ENCODE measurements around the gene UNKL. TPM values are rescaled to one million over a fixed set of nuclear protein-coding genes. Genes with fewer than 3 reads are reported as not detected.

The UNKL gene
- total and polyA plus RNA-seq, 4 donors = 7.9 to 31.2 (median 16.9) TPM

DNA sequence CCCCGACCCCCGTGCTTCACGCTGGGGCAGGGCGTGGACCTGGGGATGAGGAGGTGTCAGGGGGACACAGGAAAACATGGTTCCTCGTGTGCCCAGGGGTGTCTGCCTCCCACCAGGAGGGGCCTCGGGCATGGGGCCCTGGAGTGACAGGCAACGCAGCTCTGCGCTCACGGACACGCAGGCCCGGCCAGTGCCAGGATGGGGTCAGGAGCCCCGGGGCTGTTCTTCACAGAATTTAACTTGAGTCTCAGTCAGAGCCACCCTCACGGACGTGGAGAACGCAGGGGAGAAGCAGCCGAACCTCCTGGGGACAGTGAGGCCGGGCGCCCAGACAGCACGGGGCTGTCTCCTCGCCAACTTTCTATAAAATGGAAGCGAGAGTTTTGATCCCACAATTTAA, 16.7 kb downstream of the UNKL start:
- H3K36me3 ChIP-seq (ENCODE audit: control insufficient read depth in 4 of 4, insufficient read depth in 4 of 4, low read length in 4 of 4) = peaks cover 0 to 52% (median 20%) of the 10 kb centered on the region in 4 donors
- 95 to 98% methylated on average over 18 to 21 of the region's 21 CpGs for WGBS, 2 donors
- TF ChIP-seq, protein P1, sequence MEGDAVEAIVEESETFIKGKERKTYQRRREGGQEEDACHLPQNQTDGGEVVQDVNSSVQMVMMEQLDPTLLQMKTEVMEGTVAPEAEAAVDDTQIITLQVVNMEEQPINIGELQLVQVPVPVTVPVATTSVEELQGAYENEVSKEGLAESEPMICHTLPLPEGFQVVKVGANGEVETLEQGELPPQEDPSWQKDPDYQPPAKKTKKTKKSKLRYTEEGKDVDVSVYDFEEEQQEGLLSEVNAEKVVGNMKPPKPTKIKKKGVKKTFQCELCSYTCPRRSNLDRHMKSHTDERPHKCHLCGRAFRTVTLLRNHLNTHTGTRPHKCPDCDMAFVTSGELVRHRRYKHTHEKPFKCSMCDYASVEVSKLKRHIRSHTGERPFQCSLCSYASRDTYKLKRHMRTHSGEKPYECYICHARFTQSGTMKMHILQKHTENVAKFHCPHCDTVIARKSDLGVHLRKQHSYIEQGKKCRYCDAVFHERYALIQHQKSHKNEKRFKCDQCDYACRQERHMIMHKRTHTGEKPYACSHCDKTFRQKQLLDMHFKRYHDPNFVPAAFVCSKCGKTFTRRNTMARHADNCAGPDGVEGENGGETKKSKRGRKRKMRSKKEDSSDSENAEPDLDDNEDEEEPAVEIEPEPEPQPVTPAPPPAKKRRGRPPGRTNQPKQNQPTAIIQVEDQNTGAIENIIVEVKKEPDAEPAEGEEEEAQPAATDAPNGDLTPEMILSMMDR (IDR thresholded peaks at IDR 0.05; ENCODE audit: control extremely low read depth, extremely low read depth) = no peak

DNA sequence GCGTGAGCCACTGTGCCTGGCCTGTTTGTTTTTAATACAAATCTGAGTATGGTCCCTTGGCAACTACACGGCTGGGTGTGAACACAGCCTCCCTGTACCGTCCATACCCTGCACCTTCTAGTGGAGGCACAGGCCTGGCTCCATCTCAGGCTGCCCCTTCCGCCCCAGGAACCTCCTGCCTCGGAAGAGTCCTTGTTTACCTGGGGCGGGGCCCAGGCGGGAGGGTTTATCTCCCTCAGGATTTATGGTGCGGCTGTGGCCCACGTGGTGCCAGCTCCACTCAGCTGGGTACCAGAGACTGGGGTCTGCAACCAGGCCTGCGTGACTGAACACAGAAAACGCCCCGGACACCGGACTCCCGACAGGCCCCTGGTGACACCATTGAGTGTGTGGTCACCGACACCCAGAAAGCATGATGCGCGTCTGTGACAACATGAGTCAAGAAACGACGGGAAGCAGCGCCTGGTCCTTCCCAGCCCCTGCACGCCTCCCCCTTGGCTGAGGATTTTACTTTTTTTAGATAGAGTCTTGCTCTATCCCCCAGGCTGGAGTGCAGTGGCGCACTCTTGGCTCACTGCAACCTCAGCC, 19.0 kb downstream of the UNKL start:
- DNase-seq (no peak), ATAC-seq (ENCODE audit: insufficient read depth, low FRiP score) (no peak)
- Histone ChIP-seq H3K4me3 (no peak overlapping the region), H3K27ac (ENCODE audit: low read depth in 1 of 2, low read length in 1 of 2) (no peak overlapping the region), H3K4me1 (ENCODE audit: control insufficient read depth in 5 of 5, insufficient read depth in 5 of 5, low read length in 5 of 5) (no peaks in the 10 kb centered on the region), H3K36me3 (ENCODE audit: control insufficient read depth in 4 of 4, insufficient read depth in 4 of 4, low read length in 4 of 4) (peaks cover 0 to 41% (median 21%) of the 10 kb centered on the region in 4 donors), H3K9ac (ENCODE audit: insufficient read depth in 1 of 2, low read length in 2 of 2) (no peak overlapping the region), H3K27me3 (ENCODE audit: control insufficient read depth in 3 of 3, insufficient read depth in 3 of 3, low read length in 2 of 3) (no peaks in the 10 kb centered on the region), H3K9me3 (ENCODE audit: control insufficient read depth in 4 of 4, insufficient read depth in 3 of 4, low read length in 3 of 4) (no peaks in the 10 kb centered on the region)
- WGBS, 2 donors = 93 to 94% methylated on average over 22 of the region's 22 CpGs
- TF ChIP-seq, protein P1 (IDR thresholded peaks at IDR 0.05; ENCODE audit: control extremely low read depth, extremely low read depth) = no peak

More for the DNA sequence above, 16.7 kb downstream of the UNKL start:
- no peaks in the 10 kb centered on the region for H3K9me3 ChIP-seq (ENCODE audit: control insufficient read depth in 4 of 4, insufficient read depth in 3 of 4, low read length in 3 of 4)
- H3K4me1 ChIP-seq (ENCODE audit: control insufficient read depth in 5 of 5, insufficient read depth in 5 of 5, low read length in 5 of 5) = no peaks in the 10 kb centered on the region
- ATAC-seq (ENCODE audit: insufficient read depth, low FRiP score) = no peak
- H3K27ac ChIP-seq (ENCODE audit: low read depth in 1 of 2, low read length in 1 of 2) = no peak overlapping the region
- no peaks in the 10 kb centered on the region for H3K27me3 ChIP-seq (ENCODE audit: control insufficient read depth in 3 of 3, insufficient read depth in 3 of 3, low read length in 2 of 3)
- no peak overlapping the region for H3K9ac ChIP-seq (ENCODE audit: insufficient read depth in 1 of 2, low read length in 2 of 2)
- no peak for DNase-seq
- H3K4me3 ChIP-seq = no peak overlapping the region

DNA sequence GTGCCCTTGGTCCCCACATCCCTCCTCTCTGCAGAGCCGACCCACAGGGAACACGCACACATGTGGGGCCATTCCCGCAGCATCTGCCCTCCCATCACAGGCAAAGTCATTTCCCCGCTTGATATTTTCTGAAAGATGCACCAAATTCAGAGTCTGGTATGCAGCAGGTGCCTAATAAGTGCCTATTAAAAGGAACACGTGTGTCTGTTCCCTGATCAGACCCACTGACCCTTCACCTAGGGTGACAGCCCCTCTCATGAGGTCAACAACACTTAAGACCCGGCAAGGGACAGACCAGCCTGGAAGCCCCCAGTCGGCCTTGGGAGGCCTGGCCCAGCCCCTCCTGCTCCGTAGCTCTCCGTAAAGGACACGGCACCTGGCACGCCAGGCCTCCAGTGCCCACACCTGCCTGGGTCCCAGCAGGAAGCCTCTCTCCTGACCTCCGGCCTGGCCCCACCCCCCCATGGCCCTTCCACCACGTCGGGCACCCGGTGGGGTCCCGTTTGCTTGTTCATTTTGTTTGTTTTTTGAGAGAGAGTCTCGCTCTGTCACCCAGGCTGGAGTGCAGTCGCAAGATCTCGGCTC, 20.0 kb downstream of the UNKL start:
- no peaks in the 10 kb centered on the region for H3K4me1 ChIP-seq (ENCODE audit: control insufficient read depth in 5 of 5, insufficient read depth in 5 of 5, low read length in 5 of 5)
- TF ChIP-seq, protein P1 (IDR thresholded peaks at IDR 0.05; ENCODE audit: control extremely low read depth, extremely low read depth) = no peak
- H3K36me3 ChIP-seq (ENCODE audit: control insufficient read depth in 4 of 4, insufficient read depth in 4 of 4, low read length in 4 of 4) = peaks cover 0 to 44% (median 21%) of the 10 kb centered on the region in 4 donors
- H3K27me3 ChIP-seq (ENCODE audit: control insufficient read depth in 3 of 3, insufficient read depth in 3 of 3, low read length in 2 of 3) = no peaks in the 10 kb centered on the region
- no peak overlapping the region for H3K27ac ChIP-seq (ENCODE audit: low read depth in 1 of 2, low read length in 1 of 2)
- no peaks in the 10 kb centered on the region for H3K9me3 ChIP-seq (ENCODE audit: control insufficient read depth in 4 of 4, insufficient read depth in 3 of 4, low read length in 3 of 4)
- WGBS, 2 donors = 92% methylated on average over 18 to 19 of the region's 19 CpGs
- no peak overlapping the region for H3K4me3 ChIP-seq
- H3K9ac ChIP-seq (ENCODE audit: insufficient read depth in 1 of 2, low read length in 2 of 2) = no peak overlapping the region
- DNase-seq (no peak), ATAC-seq (ENCODE audit: insufficient read depth, low FRiP score) (no peak)
